ENCODE measurements around the gene LMNA.
"Not testable (repeated sequence)": the region's sequence is repeated elsewhere in the genome, so short reads cannot be mapped to it uniquely, and the experiment has no call there.

GRCh38 chr1:156186347-156187177 is 72.1 kb downstream of the LMNA start:
- TF ChIP-seq POLR2AphosphoS5 (IDR thresholded peaks at IDR 0.05; ENCODE audit: low read depth); CTCF (IDR thresholded peaks at IDR 0.05; ENCODE audit: insufficient read depth, low read length); GABPA (IDR thresholded peaks at IDR 0.05; ENCODE audit: low read depth); REST (IDR thresholded peaks at IDR 0.05; ENCODE audit: insufficient replicate concordance, low read depth): not testable (repeated sequence)
